Left ventricle myocardium superior (tissue), 1 donor: ENCODE measurements around the gene ASB16. TPM values are rescaled to one million over a fixed set of nuclear protein-coding genes. Genes with fewer than 3 reads are reported as not detected.
A peak's percentile ranks its signal among the peaks of the same experiment; 100 is the strongest.
"Not testable (repeated sequence)": the region's sequence is repeated elsewhere in the genome, so short reads cannot be mapped to it uniquely, and the experiment has no call there.

Experiments used
- ATAC-seq: fragments of 200-7000 bp; cut with Tn5 transposase; one replicate; pipeline ENCODE4 v1.9.1; 2020; ENCODE audit warnings: mild to moderate bottlenecking, moderate library complexity
- DNase-seq: peaks from one replicate; pipeline ENCODE4 v3.0.0-alpha.2; 2020
- intact Hi-C: fragments of 100-400 bp; cut with micrococcal nuclease; formaldehyde crosslinking; loops from one replicate; pipeline ENCODE4 v1.11.0; 2022
- total RNA-seq: library from RNA; stranded (reverse); fragmentation: NEBNext Ultra II Directional; extraction: Animal tissue kit (Norgen Biotek cat#: 25700); gene quantifications from one replicate; pipeline ENCODE4 v1.2.1, GENCODE V29; 2021
- donor health status: DM: no; HTN: yes; CAD: no; lungs with severe emphysema.

ASB16 gene
- total RNA-seq, 1 donor from 2014 or later = 17.0 TPM

GRCh38 chr17:44144966-44145739 is 25.4 kb upstream of the ASB16 start:
- ATAC-seq = peak; percentile 46
- DNase-seq = peak; percentile 42
- intact Hi-C loops = no loop called here

- ATAC-seq (peak; percentile 79), DNase-seq (no peak)
- intact Hi-C loops = no loop called here
These were observed 23.8 kb upstream of the ASB16 start for GRCh38 chr17:44146375-44147346.

- DNase-seq = peak; percentile 65
These were observed 22.7 kb upstream of the ASB16 start for GRCh38 chr17:44147812-44148211.

GRCh38 chr17:44149066-44149465 is 21.4 kb upstream of the ASB16 start:
- intact Hi-C loops, ATAC-seq, DNase-seq: not testable (repeated sequence)

More at GRCh38 chr17:44147812-44148211, 22.7 kb upstream of the ASB16 start:
- peak; percentile 63 for ATAC-seq
- intact Hi-C loops = no loop called here

- intact Hi-C loops = no loop called here
- no peak for DNase-seq
These were observed 20.7 kb upstream of the ASB16 start for GRCh38 chr17:44149750-44150329.

GRCh38 chr17:44152875-44153274 is 17.6 kb upstream of the ASB16 start:
- ATAC-seq = no peak
- DNase-seq = no peak
- intact Hi-C loops = no loop called here

More at GRCh38 chr17:44149750-44150329, 20.7 kb upstream of the ASB16 start:
- ATAC-seq = no peak

- intact Hi-C loops = no loop called here
These were observed 15.0 kb upstream of the ASB16 start for GRCh38 chr17:44155488-44155887.

GRCh38 chr17:44159519-44160210 is 10.8 kb upstream of the ASB16 start:
- DNase-seq = no peak
- no peak for ATAC-seq
- intact Hi-C loops = no loop called here

More at GRCh38 chr17:44155488-44155887, 15.0 kb upstream of the ASB16 start:
- DNase-seq (no peak), ATAC-seq (no peak)

- ATAC-seq = no peak
- intact Hi-C loops = no loop called here
- DNase-seq = no peak
These were observed 6.0 kb upstream of the ASB16 start for GRCh38 chr17:44164476-44164875.

GRCh38 chr17:44167181-44167861 is 3.2 kb upstream of the ASB16 start:
- DNase-seq (no peak), ATAC-seq (peak; percentile 10)
- intact Hi-C loops = no loop called here

GRCh38 chr17:44170135-44170498 is 387 bp upstream of the ASB16 start:
- ATAC-seq (peak; percentile 9), DNase-seq (no peak)
- intact Hi-C loops = no loop called here

GRCh38 chr17:44171931-44172455 is 1.5 kb downstream of the ASB16 start:
- ATAC-seq (no peak), DNase-seq (no peak)
- intact Hi-C loops = no loop called here

GRCh38 chr17:44174427-44174826 is 3.9 kb downstream of the ASB16 start:
- DNase-seq = no peak
- intact Hi-C loops = no loop called here
- no peak for ATAC-seq

GRCh38 chr17:44176257-44176656 is 5.8 kb downstream of the ASB16 start:
- intact Hi-C loops = no loop called here
- ATAC-seq (no peak), DNase-seq (no peak)

GRCh38 chr17:44176671-44177501 is 6.4 kb downstream of the ASB16 start:
- ATAC-seq = peak; percentile 10

GRCh38 chr17:44177640-44178039 is 7.1 kb downstream of the ASB16 start:
- DNase-seq (no peak), ATAC-seq (no peak)
- intact Hi-C loops = no loop called here

More at GRCh38 chr17:44176671-44177501, 6.4 kb downstream of the ASB16 start:
- intact Hi-C loops = no loop called here
- DNase-seq = no peak

- ATAC-seq = no peak
These were observed 7.6 kb downstream of the ASB16 start for GRCh38 chr17:44178133-44178532.

More at GRCh38 chr17:44178133-44178532, 7.6 kb downstream of the ASB16 start:
- no peak for DNase-seq
- intact Hi-C loops = no loop called here
